Peyer's patch (tissue), 4 donors: Measurements from ENCODE around the gene WDR43. TPM values are rescaled to one million over a fixed set of nuclear protein-coding genes. Genes with fewer than 3 reads are reported as not detected.

Experiments
- DNase-seq, 3 donors: peaks; one replicate each; pipeline ENCODE4 v3.0.0-alpha.2; 2017 to 2019
- H3K27ac ChIP-seq, 4 donors: fragments of 200-600 bp; sonication (generic); one replicate each; pipeline ENCODE4 v1.5.1; 2016 to 2019
- H3K27me3 ChIP-seq, 2 donors: fragments of 200-600 bp; sonication (generic); one replicate each; pipeline ENCODE4 v1.5.1; 2019
- H3K36me3 ChIP-seq, 3 donors: fragments of 200-600 bp; sonication (generic); one replicate each; pipeline ENCODE4 v1.5.1; 2016 to 2019
- H3K4me1 ChIP-seq, 4 donors: fragments of 200-600 bp; sonication (generic); one replicate each; pipeline ENCODE4 v1.5.1; 2016 to 2019
- H3K4me3 ChIP-seq, 4 donors: fragments of 200-600 bp; sonication (generic); 1 replicate in 3 of 4; 2 replicates in 1 of 4; pipeline ENCODE4 v1.5.1; 2016 to 2019; ENCODE audit warnings: mild to moderate bottlenecking in 1 of 4
- H3K9me3 ChIP-seq, 4 donors: fragments of 200-600 bp; sonication (generic); one replicate each; pipeline ENCODE4 v1.5.1; 2016 to 2019; ENCODE audit warnings: mild to moderate bottlenecking in 1 of 4
- POLR2A ChIP-seq, 2 donors: fragments of 450-650 bp; IDR thresholded peaks; one replicate each; pipeline ENCODE4 v1.5.1; 2017; ENCODE audit warnings: antibody characterized with exemption in 2 of 2, mild to moderate bottlenecking in 2 of 2, moderate library complexity in 2 of 2
- total RNA-seq, 4 donors: library from RNA; depleted of rRNA; stranded (reverse); fragments of >200 nt; gene quantifications; one replicate each; pipeline ENCODE4 v1.1.0, GENCODE V29; 2016
- TF ChIP-seq, protein P1 (sequence below), 6 experiments: fragments of 450-650 bp in 4 of 6; fragments of 200-600 bp in 2 of 6; sonication (generic) in 1 of 6; IDR thresholded peaks; one replicate each; pipeline ENCODE4 v1.5.1; 2017 to 2019; ENCODE audit warnings: antibody characterized with exemption in 6 of 6, mild to moderate bottlenecking in 3 of 6, moderate library complexity in 1 of 6

Gene WDR43
- total RNA-seq, 4 donors from 2014 or later, result 17.4 to 98.2 (median 24.4) TPM

DNA sequence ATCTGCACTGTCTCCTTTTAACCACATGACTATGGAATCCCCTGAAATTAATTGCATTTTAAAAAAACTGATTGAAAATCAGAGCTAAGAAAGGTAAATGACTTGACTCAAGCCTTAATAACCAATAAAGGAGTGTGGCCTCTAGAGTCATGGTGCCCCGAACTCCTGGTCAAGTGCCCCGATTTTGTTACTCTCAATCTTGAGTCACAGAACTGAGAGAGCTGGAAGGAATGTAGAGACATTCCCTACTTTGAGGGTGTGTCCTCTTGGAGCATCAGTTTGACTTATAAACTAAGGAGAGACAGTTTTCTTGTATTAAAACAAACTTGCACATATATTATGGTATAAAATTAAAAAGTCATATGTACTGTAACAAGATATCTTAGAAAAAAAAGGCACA is 2.4 kb downstream of the WDR43 start:
- no peaks in the 10 kb centered on the region for H3K27me3 ChIP-seq
- H3K4me1 ChIP-seq, result peaks cover 0 to 28% (median 8%) of the 10 kb centered on the region in 4 donors
- DNase-seq, result no peak
- no peak for TF ChIP-seq POLR2A (IDR thresholded peaks at IDR 0.05)
- TF ChIP-seq, protein P1, sequence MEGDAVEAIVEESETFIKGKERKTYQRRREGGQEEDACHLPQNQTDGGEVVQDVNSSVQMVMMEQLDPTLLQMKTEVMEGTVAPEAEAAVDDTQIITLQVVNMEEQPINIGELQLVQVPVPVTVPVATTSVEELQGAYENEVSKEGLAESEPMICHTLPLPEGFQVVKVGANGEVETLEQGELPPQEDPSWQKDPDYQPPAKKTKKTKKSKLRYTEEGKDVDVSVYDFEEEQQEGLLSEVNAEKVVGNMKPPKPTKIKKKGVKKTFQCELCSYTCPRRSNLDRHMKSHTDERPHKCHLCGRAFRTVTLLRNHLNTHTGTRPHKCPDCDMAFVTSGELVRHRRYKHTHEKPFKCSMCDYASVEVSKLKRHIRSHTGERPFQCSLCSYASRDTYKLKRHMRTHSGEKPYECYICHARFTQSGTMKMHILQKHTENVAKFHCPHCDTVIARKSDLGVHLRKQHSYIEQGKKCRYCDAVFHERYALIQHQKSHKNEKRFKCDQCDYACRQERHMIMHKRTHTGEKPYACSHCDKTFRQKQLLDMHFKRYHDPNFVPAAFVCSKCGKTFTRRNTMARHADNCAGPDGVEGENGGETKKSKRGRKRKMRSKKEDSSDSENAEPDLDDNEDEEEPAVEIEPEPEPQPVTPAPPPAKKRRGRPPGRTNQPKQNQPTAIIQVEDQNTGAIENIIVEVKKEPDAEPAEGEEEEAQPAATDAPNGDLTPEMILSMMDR (IDR thresholded peaks at IDR 0.05), result no peak
- H3K9me3 ChIP-seq, result no peaks in the 10 kb centered on the region
- H3K4me3 ChIP-seq, result no peak overlapping the region
- peaks cover 0 to under 1% (median 0%) of the 10 kb centered on the region in 3 donors for H3K36me3 ChIP-seq
- H3K27ac ChIP-seq, result no peak overlapping the region

DNA sequence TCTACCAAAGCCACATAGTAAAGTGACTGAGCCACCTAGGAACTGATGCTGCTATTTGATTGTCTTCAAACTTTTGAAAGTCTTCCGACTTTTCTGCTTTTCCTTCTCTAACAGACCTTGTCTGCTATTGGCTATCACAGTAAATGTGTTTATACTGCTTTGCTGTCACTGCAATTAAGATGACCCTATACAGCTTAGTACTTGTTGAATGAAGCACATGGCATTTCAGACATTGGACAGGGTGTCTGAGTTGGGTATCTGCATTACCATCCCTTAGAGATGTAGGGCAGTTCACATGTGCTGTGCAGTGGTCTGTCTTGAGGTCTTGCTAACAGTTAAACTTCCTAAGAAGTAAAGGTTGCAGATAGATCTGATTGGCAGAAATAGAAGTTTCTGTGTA is 3.6 kb downstream of the WDR43 start:
- no peak for DNase-seq
- Histone ChIP-seq H3K27ac (no peak overlapping the region), H3K9me3 (no peaks in the 10 kb centered on the region), H3K36me3 (peaks cover 0 to 10% (median 0%) of the 10 kb centered on the region in 3 donors), H3K27me3 (no peaks in the 10 kb centered on the region), H3K4me1 (peaks cover 0 to 28% (median 8%) of the 10 kb centered on the region in 4 donors), H3K4me3 (no peak overlapping the region)
- TF ChIP-seq POLR2A (IDR thresholded peaks at IDR 0.05), result no peak
- TF ChIP-seq, protein P1 (IDR thresholded peaks at IDR 0.05), result no peak

DNA sequence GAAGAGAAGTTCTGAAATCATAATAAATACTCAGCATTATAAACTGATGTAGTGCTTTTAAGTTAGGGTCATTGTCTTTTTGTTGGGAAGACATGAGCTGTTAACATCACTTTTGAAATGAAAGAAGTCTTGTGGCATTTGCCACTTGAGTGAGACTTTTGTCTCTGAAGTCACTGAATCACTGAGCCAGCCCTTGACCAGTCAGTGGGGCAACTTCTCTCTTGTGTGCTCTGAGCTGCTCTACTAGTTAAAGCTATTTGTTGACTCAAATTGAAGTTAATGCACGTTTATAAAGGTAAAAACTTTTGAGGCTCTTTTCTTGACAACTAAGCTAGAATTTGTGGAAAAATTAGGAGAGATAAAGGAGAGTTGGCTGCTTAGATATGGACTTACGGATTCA is 6.7 kb downstream of the WDR43 start:
- Histone ChIP-seq H3K27me3 (no peaks in the 10 kb centered on the region), H3K4me1 (peaks cover 0 to 21% (median 1%) of the 10 kb centered on the region in 4 donors), H3K27ac (no peak overlapping the region), H3K4me3 (no peak overlapping the region), H3K36me3 (peaks cover 0 to 24% (median 0%) of the 10 kb centered on the region in 3 donors), H3K9me3 (no peaks in the 10 kb centered on the region)
- TF ChIP-seq POLR2A (IDR thresholded peaks at IDR 0.05), result no peak
- TF ChIP-seq, protein P1 (IDR thresholded peaks at IDR 0.05), result no peak
- DNase-seq, result no peak

DNA sequence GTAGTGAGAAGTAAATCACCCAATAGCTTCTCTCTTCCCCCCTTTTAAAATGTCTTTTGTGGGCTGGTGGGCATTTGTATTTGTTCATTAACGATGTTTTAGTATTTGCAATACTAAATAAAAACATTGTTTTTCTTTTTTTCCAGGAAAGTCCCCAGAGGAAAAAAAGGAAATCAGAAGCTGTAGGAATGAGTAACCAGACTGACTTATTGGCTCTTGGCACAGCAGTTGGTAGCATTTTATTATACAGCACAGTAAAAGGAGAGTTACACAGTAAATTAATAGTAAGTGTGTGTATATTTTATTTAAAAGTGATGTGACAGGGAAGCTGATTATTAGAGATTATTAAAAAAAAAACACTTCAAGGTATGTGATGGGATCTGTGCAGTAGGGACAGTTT is 7.4 kb downstream of the WDR43 start:
- Histone ChIP-seq H3K27ac (no peak overlapping the region), H3K36me3 (peaks cover 0 to 31% (median 0%) of the 10 kb centered on the region in 3 donors), H3K4me3 (no peak overlapping the region), H3K4me1 (peaks cover 0 to 15% (median 0%) of the 10 kb centered on the region in 4 donors), H3K9me3 (no peaks in the 10 kb centered on the region), H3K27me3 (no peaks in the 10 kb centered on the region)
- no peak for DNase-seq
- TF ChIP-seq, protein P1 (IDR thresholded peaks at IDR 0.05), result no peak
- TF ChIP-seq POLR2A (IDR thresholded peaks at IDR 0.05), result no peak

DNA sequence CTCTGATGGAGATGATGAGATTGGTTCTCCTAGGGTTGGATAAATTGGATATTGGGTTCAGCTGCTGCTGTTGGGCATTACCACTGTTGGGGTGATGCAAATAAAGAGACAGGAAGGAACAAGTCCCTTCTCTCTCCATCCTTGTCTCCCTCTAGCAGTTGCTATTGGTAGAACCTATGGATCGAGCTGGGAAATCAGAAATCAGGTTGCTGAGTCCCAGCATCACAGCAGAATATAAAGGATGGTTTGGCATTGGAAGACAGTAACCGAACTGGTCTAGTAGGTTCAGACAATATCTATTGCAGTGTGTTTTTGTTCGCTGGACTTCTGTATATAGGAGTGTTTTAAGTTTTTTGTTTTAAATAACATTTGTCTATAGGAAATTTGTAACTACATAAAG is 8.1 kb downstream of the WDR43 start:
- peaks cover 0 to 7% (median 0%) of the 10 kb centered on the region in 4 donors for H3K4me1 ChIP-seq
- peaks cover 0 to 38% (median 0%) of the 10 kb centered on the region in 3 donors for H3K36me3 ChIP-seq
- no peaks in the 10 kb centered on the region for H3K27me3 ChIP-seq
- no peaks in the 10 kb centered on the region for H3K9me3 ChIP-seq
- no peak overlapping the region for H3K4me3 ChIP-seq
- TF ChIP-seq, protein P1 (IDR thresholded peaks at IDR 0.05), result no peak
- no peak for TF ChIP-seq POLR2A (IDR thresholded peaks at IDR 0.05)
- DNase-seq, result no peak
- no peak overlapping the region for H3K27ac ChIP-seq

DNA sequence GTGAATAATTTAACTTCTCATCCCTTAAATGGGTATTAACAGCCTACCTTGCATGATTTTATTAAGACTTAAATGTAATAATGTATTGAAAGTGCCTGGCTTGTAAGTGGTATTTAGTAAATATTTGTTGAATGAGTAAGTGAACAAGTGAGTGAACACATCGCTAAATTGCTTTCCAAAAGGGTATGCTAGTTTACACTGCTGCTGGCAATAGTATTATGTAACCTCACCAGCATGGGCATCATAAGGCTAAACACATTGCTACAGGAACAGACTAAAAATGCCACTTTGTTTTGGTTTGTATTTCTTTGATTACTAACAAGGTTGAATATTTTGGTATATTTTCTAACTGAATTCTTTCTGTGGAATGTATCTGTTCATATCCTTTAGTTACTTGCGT is 9.8 kb downstream of the WDR43 start:
- no peak overlapping the region for H3K4me3 ChIP-seq
- no peak for DNase-seq
- H3K4me1 ChIP-seq, result no peaks in the 10 kb centered on the region
- no peak overlapping the region for H3K27ac ChIP-seq
- H3K9me3 ChIP-seq, result no peaks in the 10 kb centered on the region
- H3K36me3 ChIP-seq, result peaks cover 0 to 55% (median 0%) of the 10 kb centered on the region in 3 donors
- TF ChIP-seq, protein P1 (IDR thresholded peaks at IDR 0.05), result no peak
- TF ChIP-seq POLR2A (IDR thresholded peaks at IDR 0.05), result no peak
- no peaks in the 10 kb centered on the region for H3K27me3 ChIP-seq
